Activated naive CD8-positive, alpha-beta T cell treated with anti-CD3 and anti-CD28 coated beads, Interleukin-2, amount 10 ng/mL, durations not matched to agents 7 days and 5 days (primary cell): ENCODE measurements around the gene SEPTIN2. TPM values are rescaled to one million over a fixed set of nuclear protein-coding genes. Genes with fewer than 3 reads are reported as not detected.

Experiments used
- ATAC-seq: fragments of 150-1000 bp; cut with Tn5 transposase; one replicate; pipeline ENCODE4 v1.10.0; 2021; ENCODE audit warnings: low read depth, moderate library complexity
- POLR2A ChIA-PET: fragments of 350-600 bp; sonication (Branson Sonifier 250); formaldehyde crosslinking; loops from one replicate; lab custom pipeline; 2021; ENCODE audit warnings: antibody characterized with exemption; lab: Charles Lee
- DNase-seq: peaks from one replicate; pipeline ENCODE4 v3.0.0; 2021
- H3K27ac Mint-ChIP-seq: one replicate; pipeline ENCODE4 v1.8.0; 2022; ENCODE audit warnings: mild to moderate bottlenecking, mixed read lengths
- H3K27me3 Mint-ChIP-seq: one replicate; pipeline ENCODE4 v1.8.0; 2022; ENCODE audit warnings: mild to moderate bottlenecking, moderate library complexity, mixed read lengths
- H3K36me3 Mint-ChIP-seq: one replicate; pipeline ENCODE4 v1.8.0; 2021; ENCODE audit warnings: mild to moderate bottlenecking, mixed read lengths
- H3K4me1 Mint-ChIP-seq: one replicate; pipeline ENCODE4 v1.8.0; 2021; ENCODE audit warnings: mixed read lengths
- H3K4me3 Mint-ChIP-seq: one replicate; pipeline ENCODE4 v1.8.0; 2022; ENCODE audit warnings: mild to moderate bottlenecking, moderate library complexity, mixed read lengths
- H3K9me3 Mint-ChIP-seq: one replicate; pipeline ENCODE4 v1.8.0; 2021; ENCODE audit warnings: mixed read lengths
- total RNA-seq, 2 experiments: library from RNA; stranded (reverse); gene quantifications; one replicate each; pipeline ENCODE4 v1.2.3, GENCODE V29; 2021

The SEPTIN2 gene
- total RNA-seq, 2 experiments from 2014 or later = 259 to 275 TPM

GRCh38 chr2:241352227-241352626 is 36.5 kb downstream of the SEPTIN2 start:
- Mint-ChIP-seq H3K36me3 (peaks cover 12% of the 10 kb centered on the region), H3K9me3 (no peaks in the 10 kb centered on the region), H3K27me3 (no peaks in the 10 kb centered on the region), H3K4me3 (no peak overlapping the region), H3K4me1 (peaks cover 7% of the 10 kb centered on the region), H3K27ac (no peak overlapping the region)
- POLR2A ChIA-PET = no interaction called here
- DNase-seq = no peak
- ATAC-seq = no peak

- H3K27ac Mint-ChIP-seq = peak overlapping the region; percentile 75
- H3K27me3 Mint-ChIP-seq = no peaks in the 10 kb centered on the region
- H3K4me1 Mint-ChIP-seq = peaks cover 17% of the 10 kb centered on the region
- DNase-seq (peak; percentile 67), ATAC-seq (no peak)
- H3K9me3 Mint-ChIP-seq = no peaks in the 10 kb centered on the region
- POLR2A ChIA-PET = no interaction called here
- peaks cover 5% of the 10 kb centered on the region for H3K36me3 Mint-ChIP-seq
- H3K4me3 Mint-ChIP-seq = peak overlapping the region; percentile 20
These were observed 39.2 kb downstream of the SEPTIN2 start for GRCh38 chr2:241354668-241355658.

GRCh38 chr2:241355983-241356870 is 40.5 kb downstream of the SEPTIN2 start, which contains the start of gene FARP2:
FARP2 (plus strand) TSS chr2:241356285; CDS start chr2:241373108, 16,823 bp downstream.
- H3K27me3 Mint-ChIP-seq = no peaks in the 10 kb centered on the region
- H3K9me3 Mint-ChIP-seq = no peaks in the 10 kb centered on the region
- peaks cover 4% of the 10 kb centered on the region for H3K36me3 Mint-ChIP-seq
- POLR2A ChIA-PET = no interaction called here
- DNase-seq (peak; percentile 97), ATAC-seq (peak; percentile 98)
- H3K4me1 Mint-ChIP-seq = peaks cover 17% of the 10 kb centered on the region
- H3K4me3 Mint-ChIP-seq = peak within 1 kb of the TSS; percentile 87
- peak within 1 kb of the TSS; percentile 90 for H3K27ac Mint-ChIP-seq

GRCh38 chr2:241356871-241357260 is 41.1 kb downstream of the SEPTIN2 start:
- ATAC-seq (no peak), DNase-seq (no peak)
- Mint-ChIP-seq H3K4me1 (peaks cover 17% of the 10 kb centered on the region), H3K9me3 (no peaks in the 10 kb centered on the region), H3K36me3 (peaks cover 4% of the 10 kb centered on the region), H3K4me3 (peak overlapping the region; percentile 87), H3K27ac (no peak overlapping the region), H3K27me3 (no peaks in the 10 kb centered on the region)
- POLR2A ChIA-PET = no interaction called here

- POLR2A ChIA-PET = no interaction called here
- DNase-seq (no peak), ATAC-seq (no peak)
- Mint-ChIP-seq H3K4me1 (peaks cover 14% of the 10 kb centered on the region), H3K9me3 (no peaks in the 10 kb centered on the region), H3K27me3 (no peaks in the 10 kb centered on the region), H3K27ac (no peak overlapping the region), H3K4me3 (peak overlapping the region; percentile 87), H3K36me3 (no peaks in the 10 kb centered on the region)
These were observed 41.8 kb downstream of the SEPTIN2 start for GRCh38 chr2:241357531-241357930.

GRCh38 chr2:241358470-241358869 is 42.7 kb downstream of the SEPTIN2 start:
- POLR2A ChIA-PET = no interaction called here
- Mint-ChIP-seq H3K4me1 (peaks cover 17% of the 10 kb centered on the region), H3K27me3 (no peaks in the 10 kb centered on the region), H3K4me3 (no peak overlapping the region), H3K9me3 (no peaks in the 10 kb centered on the region), H3K36me3 (no peaks in the 10 kb centered on the region), H3K27ac (no peak overlapping the region)
- DNase-seq = no peak
- ATAC-seq = no peak

- POLR2A ChIA-PET = no interaction called here
- no peaks in the 10 kb centered on the region for H3K27me3 Mint-ChIP-seq
These were observed 43.8 kb downstream of the SEPTIN2 start for GRCh38 chr2:241359481-241360045.

GRCh38 chr2:241363426-241363825 is 47.7 kb downstream of the SEPTIN2 start:
- no peaks in the 10 kb centered on the region for H3K36me3 Mint-ChIP-seq
- ATAC-seq (no peak), DNase-seq (no peak)
- POLR2A ChIA-PET = no interaction called here
- no peak overlapping the region for H3K27ac Mint-ChIP-seq
- H3K4me3 Mint-ChIP-seq = no peak overlapping the region
- H3K4me1 Mint-ChIP-seq = peaks cover 8% of the 10 kb centered on the region
- H3K9me3 Mint-ChIP-seq = no peaks in the 10 kb centered on the region
- no peaks in the 10 kb centered on the region for H3K27me3 Mint-ChIP-seq

More at GRCh38 chr2:241359481-241360045, 43.8 kb downstream of the SEPTIN2 start:
- H3K36me3 Mint-ChIP-seq = no peaks in the 10 kb centered on the region
- peaks cover 19% of the 10 kb centered on the region for H3K4me1 Mint-ChIP-seq
- no peaks in the 10 kb centered on the region for H3K9me3 Mint-ChIP-seq
- DNase-seq (no peak), ATAC-seq (no peak)
- no peak overlapping the region for H3K27ac Mint-ChIP-seq
- no peak overlapping the region for H3K4me3 Mint-ChIP-seq

GRCh38 chr2:241364781-241365180 is 49.1 kb downstream of the SEPTIN2 start:
- no peaks in the 10 kb centered on the region for H3K27me3 Mint-ChIP-seq

GRCh38 chr2:241366678-241367077 is 51.0 kb downstream of the SEPTIN2 start:
- Mint-ChIP-seq H3K36me3 (no peaks in the 10 kb centered on the region), H3K4me1 (peaks cover 5% of the 10 kb centered on the region), H3K27ac (no peak overlapping the region), H3K27me3 (no peaks in the 10 kb centered on the region), H3K4me3 (no peak overlapping the region), H3K9me3 (no peaks in the 10 kb centered on the region)
- ATAC-seq (no peak), DNase-seq (no peak)
- POLR2A ChIA-PET = no interaction called here

More at GRCh38 chr2:241364781-241365180, 49.1 kb downstream of the SEPTIN2 start:
- H3K36me3 Mint-ChIP-seq = no peaks in the 10 kb centered on the region
- ATAC-seq (no peak), DNase-seq (no peak)
- peaks cover 5% of the 10 kb centered on the region for H3K4me1 Mint-ChIP-seq
- no peaks in the 10 kb centered on the region for H3K9me3 Mint-ChIP-seq
- no peak overlapping the region for H3K4me3 Mint-ChIP-seq
- POLR2A ChIA-PET = no interaction called here
- H3K27ac Mint-ChIP-seq = no peak overlapping the region

GRCh38 chr2:241368643-241369042 is 52.9 kb downstream of the SEPTIN2 start:
- Mint-ChIP-seq H3K27ac (no peak overlapping the region), H3K4me1 (peaks cover under 1% of the 10 kb centered on the region), H3K4me3 (no peak overlapping the region)

GRCh38 chr2:241372361-241372992 is 56.8 kb downstream of the SEPTIN2 start:
- DNase-seq (no peak), ATAC-seq (no peak)
- Mint-ChIP-seq H3K36me3 (peaks cover 8% of the 10 kb centered on the region), H3K4me1 (peaks cover 2% of the 10 kb centered on the region), H3K9me3 (no peaks in the 10 kb centered on the region), H3K4me3 (no peak overlapping the region), H3K27ac (no peak overlapping the region), H3K27me3 (no peaks in the 10 kb centered on the region)
- POLR2A ChIA-PET = no interaction called here

More at GRCh38 chr2:241368643-241369042, 52.9 kb downstream of the SEPTIN2 start:
- POLR2A ChIA-PET = no interaction called here
- H3K9me3 Mint-ChIP-seq = no peaks in the 10 kb centered on the region
- DNase-seq = no peak
- no peak for ATAC-seq
- H3K36me3 Mint-ChIP-seq = no peaks in the 10 kb centered on the region
- H3K27me3 Mint-ChIP-seq = no peaks in the 10 kb centered on the region
